HepG2 (cell line): Measurements from ENCODE around the gene CRLF1. TPM values are rescaled to one million over a fixed set of nuclear protein-coding genes. Genes with fewer than 3 reads are reported as not detected.
A peak's percentile ranks its signal among the peaks of the same experiment; 100 is the strongest.

Source experiments
- ATF1 ChIP-seq: IDR thresholded peaks from 2 replicates; pipeline ENCODE4 v1.6.1; 2016; ENCODE audit warnings: mild to moderate bottlenecking, control low read depth
- CC2D1A ChIP-seq: sonication (generic); formaldehyde crosslinking; IDR thresholded peaks from 2 replicates; pipeline ENCODE4 v1.8.1; 2023; ENCODE audit warnings: mild to moderate bottlenecking, missing genetic modification reagents
- GTF2F1 ChIP-seq: fragments of 150-350 bp; IDR thresholded peaks from 2 replicates; pipeline ENCODE4 v1.6.1; 2014; ENCODE audit warnings: low read length
- HIVEP1 ChIP-seq: sonication (generic); formaldehyde crosslinking; IDR thresholded peaks from 2 replicates; pipeline ENCODE4 v1.4.0; 2020; ENCODE audit warnings: mild to moderate bottlenecking, missing genetic modification reagents
- MLLT10 ChIP-seq: sonication (generic); formaldehyde crosslinking; IDR thresholded peaks from 2 replicates; pipeline ENCODE4 v1.4.0; 2020; ENCODE audit warnings: missing genetic modification reagents
- NCOA2 ChIP-seq: sonication (generic); formaldehyde crosslinking; IDR thresholded peaks from 2 replicates; pipeline ENCODE4 v1.8.0; 2022; ENCODE audit warnings: inconsistent platforms
- NFYC ChIP-seq: IDR thresholded peaks from 2 replicates; pipeline ENCODE4 v1.6.1; 2016; ENCODE audit warnings: missing genetic modification reagents, missing compliant biosample characterization
- ZEB1 ChIP-seq: IDR thresholded peaks from 2 replicates; pipeline ENCODE4 v1.6.1; 2012; ENCODE audit warnings: mild to moderate bottlenecking, low read depth, inconsistent platforms; ENCODE audit not compliant: insufficient replicate concordance
- ZNF10 ChIP-seq: sonication (generic); formaldehyde crosslinking; IDR thresholded peaks from 2 replicates; pipeline ENCODE4 v1.4.0; 2020; ENCODE audit warnings: mild to moderate bottlenecking, low read depth, missing genetic modification reagents, borderline replicate concordance
- ZNF143 ChIP-seq: sonication (generic); formaldehyde crosslinking; IDR thresholded peaks from 2 replicates; pipeline ENCODE4 v1.4.0; 2020; ENCODE audit warnings: missing genetic modification reagents
- ZNF563 ChIP-seq: sonication (generic); formaldehyde crosslinking; IDR thresholded peaks from 2 replicates; pipeline ENCODE4 v1.8.0; 2022; ENCODE audit warnings: mild to moderate bottlenecking, moderate library complexity, missing genetic modification reagents
- ZNF766 ChIP-seq: sonication (generic); formaldehyde crosslinking; IDR thresholded peaks from 2 replicates; pipeline ENCODE4 v1.5.0; 2020; ENCODE audit warnings: missing genetic modification reagents, borderline replicate concordance
- ZSCAN30 ChIP-seq: sonication (generic); formaldehyde crosslinking; IDR thresholded peaks from 2 replicates; pipeline ENCODE4 v1.5.0; 2020; ENCODE audit warnings: mild to moderate bottlenecking, missing genetic modification reagents
- polyA plus RNA-seq, 8 experiments: library from polyadenylated mRNA; depleted of rRNA in 3 of 8; stranded (reverse) in 7 of 8; unstranded in 1 of 8; fragments of >200 nt; fragmentation: Illumina TruSeq in 4 of 8; extraction: Trizol in 4 of 8; gene quantifications; 2 replicates each; pipeline versions ENCODE4 v1.2.1 to v1.2.3, GENCODE V29; 2011 to 2016; ENCODE audit warnings: low read depth in 4 of 8, missing spikeins in 1 of 8, mixed read lengths in 1 of 8; ENCODE audit not compliant: insufficient read depth in 1 of 8
- total RNA-seq, 5 experiments: library from RNA; depleted of rRNA; stranded (reverse); fragments of >200 nt; fragmentation: Illumina TruSeq; extraction: Trizol; gene quantifications; 2 replicates each; pipeline ENCODE4 v1.2.3, GENCODE V29; 2016; ENCODE audit warnings: low read depth in 1 of 5
- TF ChIP-seq, protein P1 (sequence below): sonication (generic); formaldehyde crosslinking; IDR thresholded peaks from 2 replicates; pipeline ENCODE4 v1.9.0; 2021; ENCODE audit warnings: missing genetic modification reagents, borderline replicate concordance
- TF ChIP-seq, protein P2 (sequence below): sonication (generic); formaldehyde crosslinking; IDR thresholded peaks from 2 replicates; pipeline ENCODE4 v1.5.1; 2020; ENCODE audit warnings: missing genetic modification reagents, mild to moderate bottlenecking, borderline replicate concordance
- TF ChIP-seq, protein P3 (sequence below), 2 experiments: fragments of 450-650 bp in 1 of 2; sonication (generic) in 1 of 2; formaldehyde crosslinking; IDR thresholded peaks; 2 replicates each; pipeline versions ENCODE4 v1.5.0 to v1.8.0; 2020 to 2022; ENCODE audit warnings: mild to moderate bottlenecking in 1 of 2, missing genetic modification reagents in 1 of 2
- TF ChIP-seq, protein P4 (sequence below): sonication (generic); formaldehyde crosslinking; IDR thresholded peaks from 2 replicates; pipeline ENCODE4 v1.5.0; 2020; ENCODE audit warnings: mild to moderate bottlenecking, low read depth, missing genetic modification reagents, borderline replicate concordance
- TF ChIP-seq, protein P5 (sequence below): sonication (generic); formaldehyde crosslinking; IDR thresholded peaks from 2 replicates; pipeline ENCODE4 v1.4.0; 2020; ENCODE audit warnings: missing genetic modification reagents

Gene CRLF1
- total and polyA plus RNA-seq, 2 of the 13 experiments (the other 11 are each of a cell fraction or from before 2014, with no cell fraction given) = 217 to 296 TPM

DNA sequence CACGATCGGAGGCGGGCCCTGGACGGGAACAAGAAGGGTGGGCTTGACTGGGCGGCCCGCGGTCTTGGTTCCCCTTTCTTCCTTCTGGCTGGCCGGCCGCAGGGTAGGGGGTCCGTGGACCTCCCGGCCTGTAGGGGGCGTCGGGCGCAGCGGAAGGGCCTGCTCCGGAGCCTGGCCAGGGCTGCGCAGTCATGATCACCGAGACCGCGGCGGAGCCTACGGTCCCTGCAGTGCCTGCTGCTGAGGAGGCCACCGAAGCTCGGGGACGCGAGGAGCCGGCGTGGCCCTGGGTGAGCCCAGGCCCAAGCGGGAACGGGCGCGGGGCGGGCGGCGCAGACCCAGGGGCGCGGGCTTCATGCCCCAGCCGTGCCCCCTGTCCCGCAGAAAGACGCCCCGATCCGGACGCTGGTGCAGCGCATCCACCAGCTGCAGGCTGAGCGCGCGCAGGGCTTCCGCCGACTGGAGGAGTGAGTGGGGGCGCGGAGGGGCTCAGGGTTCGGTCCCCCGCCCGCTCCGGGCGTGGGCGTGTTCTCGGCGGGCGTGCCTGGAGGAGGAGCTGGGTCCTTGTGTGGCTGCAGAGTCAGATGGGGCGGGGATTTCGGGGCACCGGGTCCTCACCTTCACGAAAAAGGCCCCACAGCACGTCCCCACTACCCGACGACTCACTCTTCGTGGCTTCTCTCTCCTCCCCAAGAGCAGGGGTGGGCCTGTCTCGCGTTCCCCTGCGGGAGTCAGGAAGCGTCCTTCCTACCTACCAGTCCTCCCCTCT, 17.8 kb downstream of the CRLF1 start, which contains the start of gene REX1BD (continued):
- TF ChIP-seq ZNF766 (peak; percentile 86), GTF2F1 (no peak), NCOA2 (CRISPR knock-in tag) (peak; percentile 41), HIVEP1 (no peak), ZSCAN30 (CRISPR knock-in tag) (no peak), ZNF143 (CRISPR knock-in tag) (no peak; the same call in 1 of the 2 replicates), ZNF563 (CRISPR knock-in tag) (no peak), CC2D1A (CRISPR knock-in tag) (no peak), NFYC (CRISPR knock-in tag) (no peak), MLLT10 (CRISPR knock-in tag) (no peak), ZEB1 (peak; percentile 24), ZNF10 (CRISPR knock-in tag) (no peak), ATF1 (CRISPR knock-in tag) (no peak)
- TF ChIP-seq, protein P1, sequence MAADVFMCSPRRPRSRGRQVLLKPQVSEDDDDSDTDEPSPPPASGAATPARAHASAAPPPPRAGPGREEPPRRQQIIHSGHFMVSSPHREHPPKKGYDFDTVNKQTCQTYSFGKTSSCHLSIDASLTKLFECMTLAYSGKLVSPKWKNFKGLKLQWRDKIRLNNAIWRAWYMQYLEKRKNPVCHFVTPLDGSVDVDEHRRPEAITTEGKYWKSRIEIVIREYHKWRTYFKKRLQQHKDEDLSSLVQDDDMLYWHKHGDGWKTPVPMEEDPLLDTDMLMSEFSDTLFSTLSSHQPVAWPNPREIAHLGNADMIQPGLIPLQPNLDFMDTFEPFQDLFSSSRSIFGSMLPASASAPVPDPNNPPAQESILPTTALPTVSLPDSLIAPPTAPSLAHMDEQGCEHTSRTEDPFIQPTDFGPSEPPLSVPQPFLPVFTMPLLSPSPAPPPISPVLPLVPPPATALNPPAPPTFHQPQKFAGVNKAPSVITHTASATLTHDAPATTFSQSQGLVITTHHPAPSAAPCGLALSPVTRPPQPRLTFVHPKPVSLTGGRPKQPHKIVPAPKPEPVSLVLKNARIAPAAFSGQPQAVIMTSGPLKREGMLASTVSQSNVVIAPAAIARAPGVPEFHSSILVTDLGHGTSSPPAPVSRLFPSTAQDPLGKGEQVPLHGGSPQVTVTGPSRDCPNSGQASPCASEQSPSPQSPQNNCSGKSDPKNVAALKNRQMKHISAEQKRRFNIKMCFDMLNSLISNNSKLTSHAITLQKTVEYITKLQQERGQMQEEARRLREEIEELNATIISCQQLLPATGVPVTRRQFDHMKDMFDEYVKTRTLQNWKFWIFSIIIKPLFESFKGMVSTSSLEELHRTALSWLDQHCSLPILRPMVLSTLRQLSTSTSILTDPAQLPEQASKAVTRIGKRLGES (CRISPR knock-in tag) = no peak
- TF ChIP-seq, protein P2, sequence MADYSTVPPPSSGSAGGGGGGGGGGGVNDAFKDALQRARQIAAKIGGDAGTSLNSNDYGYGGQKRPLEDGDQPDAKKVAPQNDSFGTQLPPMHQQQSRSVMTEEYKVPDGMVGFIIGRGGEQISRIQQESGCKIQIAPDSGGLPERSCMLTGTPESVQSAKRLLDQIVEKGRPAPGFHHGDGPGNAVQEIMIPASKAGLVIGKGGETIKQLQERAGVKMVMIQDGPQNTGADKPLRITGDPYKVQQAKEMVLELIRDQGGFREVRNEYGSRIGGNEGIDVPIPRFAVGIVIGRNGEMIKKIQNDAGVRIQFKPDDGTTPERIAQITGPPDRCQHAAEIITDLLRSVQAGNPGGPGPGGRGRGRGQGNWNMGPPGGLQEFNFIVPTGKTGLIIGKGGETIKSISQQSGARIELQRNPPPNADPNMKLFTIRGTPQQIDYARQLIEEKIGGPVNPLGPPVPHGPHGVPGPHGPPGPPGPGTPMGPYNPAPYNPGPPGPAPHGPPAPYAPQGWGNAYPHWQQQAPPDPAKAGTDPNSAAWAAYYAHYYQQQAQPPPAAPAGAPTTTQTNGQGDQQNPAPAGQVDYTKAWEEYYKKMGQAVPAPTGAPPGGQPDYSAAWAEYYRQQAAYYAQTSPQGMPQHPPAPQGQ (CRISPR knock-in tag) = 0 out of 2 replicates have a peak, but pooled peaks have one; percentile 58
- TF ChIP-seq, protein P3, sequence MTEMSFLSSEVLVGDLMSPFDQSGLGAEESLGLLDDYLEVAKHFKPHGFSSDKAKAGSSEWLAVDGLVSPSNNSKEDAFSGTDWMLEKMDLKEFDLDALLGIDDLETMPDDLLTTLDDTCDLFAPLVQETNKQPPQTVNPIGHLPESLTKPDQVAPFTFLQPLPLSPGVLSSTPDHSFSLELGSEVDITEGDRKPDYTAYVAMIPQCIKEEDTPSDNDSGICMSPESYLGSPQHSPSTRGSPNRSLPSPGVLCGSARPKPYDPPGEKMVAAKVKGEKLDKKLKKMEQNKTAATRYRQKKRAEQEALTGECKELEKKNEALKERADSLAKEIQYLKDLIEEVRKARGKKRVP (CRISPR knock-in tag; IDR thresholded peaks at IDR 0.05) = peak in 1 of 2 experiments; percentile 3; a peak in 1 of 4 replicates
- TF ChIP-seq, protein P4, sequence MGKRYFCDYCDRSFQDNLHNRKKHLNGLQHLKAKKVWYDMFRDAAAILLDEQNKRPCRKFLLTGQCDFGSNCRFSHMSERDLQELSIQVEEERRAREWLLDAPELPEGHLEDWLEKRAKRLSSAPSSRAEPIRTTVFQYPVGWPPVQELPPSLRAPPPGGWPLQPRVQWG (CRISPR knock-in tag) = no peak
- TF ChIP-seq, protein P5, sequence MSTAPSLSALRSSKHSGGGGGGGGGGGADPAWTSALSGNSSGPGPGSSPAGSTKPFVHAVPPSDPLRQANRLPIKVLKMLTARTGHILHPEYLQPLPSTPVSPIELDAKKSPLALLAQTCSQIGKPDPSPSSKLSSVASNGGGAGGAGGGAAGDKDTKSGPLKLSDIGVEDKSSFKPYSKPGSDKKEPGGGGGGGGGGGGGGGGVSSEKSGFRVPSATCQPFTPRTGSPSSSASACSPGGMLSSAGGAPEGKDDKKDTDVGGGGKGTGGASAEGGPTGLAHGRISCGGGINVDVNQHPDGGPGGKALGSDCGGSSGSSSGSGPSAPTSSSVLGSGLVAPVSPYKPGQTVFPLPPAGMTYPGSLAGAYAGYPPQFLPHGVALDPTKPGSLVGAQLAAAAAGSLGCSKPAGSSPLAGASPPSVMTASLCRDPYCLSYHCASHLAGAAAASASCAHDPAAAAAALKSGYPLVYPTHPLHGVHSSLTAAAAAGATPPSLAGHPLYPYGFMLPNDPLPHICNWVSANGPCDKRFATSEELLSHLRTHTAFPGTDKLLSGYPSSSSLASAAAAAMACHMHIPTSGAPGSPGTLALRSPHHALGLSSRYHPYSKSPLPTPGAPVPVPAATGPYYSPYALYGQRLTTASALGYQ (CRISPR knock-in tag) = no peak
